GM23338 (cell line): ENCODE measurements around the gene C1orf185. TPM values are rescaled to one million over a fixed set of nuclear protein-coding genes. Genes with fewer than 3 reads are reported as not detected.

Experiments used
- ATAC-seq: fragments of 200-7000 bp; cut with Tn5 transposase; 3 replicates; pipeline ENCODE4 v1.9.1; 2020
- DNase-seq: peaks from one replicate; pipeline ENCODE4 v3.0.0-alpha.2; 2015; ENCODE audit warnings: low spot score
- H2AFZ ChIP-seq: fragments of 200-600 bp; sonication (generic); 2 replicates; pipeline ENCODE4 v1.8.0; 2016; ENCODE audit warnings: antibody characterized with exemption, mild to moderate bottlenecking, moderate library complexity
- H3F3A ChIP-seq: fragments of 200-600 bp; sonication (generic); replicated peaks from 2 replicates; pipeline ENCODE4 v1.8.0; 2017; ENCODE audit warnings: antibody characterized with exemption, mixed run types, low read depth
- H3K27ac ChIP-seq: fragments of 200-600 bp; sonication (generic); 2 replicates; pipeline ENCODE4 v1.6.1; 2016; ENCODE audit warnings: low read depth
- H3K27me3 ChIP-seq: fragments of 200-600 bp; sonication (generic); 2 replicates; pipeline ENCODE4 v1.8.0; 2016; ENCODE audit warnings: mild to moderate bottlenecking, mixed run types, moderate library complexity; ENCODE audit not compliant: insufficient read depth
- H3K36me3 ChIP-seq: fragments of 200-600 bp; sonication (generic); 2 replicates; pipeline ENCODE4 v1.8.0; 2016; ENCODE audit warnings: mild to moderate bottlenecking; ENCODE audit not compliant: insufficient read depth
- H3K4me1 ChIP-seq: fragments of 200-600 bp; sonication (generic); 2 replicates; pipeline ENCODE4 v1.8.0; 2016; ENCODE audit warnings: mild to moderate bottlenecking, moderate library complexity; ENCODE audit not compliant: insufficient read depth
- H3K4me2 ChIP-seq: fragments of 200-600 bp; sonication (generic); 2 replicates; pipeline ENCODE4 v1.7.1; 2017; ENCODE audit warnings: mixed run types
- H3K4me3 ChIP-seq: fragments of 200-600 bp; sonication (generic); 2 replicates; pipeline ENCODE4 v1.6.1; 2016; ENCODE audit warnings: mixed run types
- H3K79me2 ChIP-seq: fragments of 200-600 bp; sonication (generic); replicated peaks from 2 replicates; pipeline ENCODE4 v1.8.0; 2017; ENCODE audit warnings: mild to moderate bottlenecking; ENCODE audit not compliant: insufficient read depth
- H3K9me2 ChIP-seq: fragments of 200-600 bp; sonication (generic); 2 replicates; pipeline ENCODE4 v1.8.0; 2017; ENCODE audit not compliant: insufficient read depth
- H4K20me1 ChIP-seq: fragments of 200-600 bp; sonication (generic); replicated peaks from 2 replicates; pipeline ENCODE4 v1.8.0; 2017; ENCODE audit warnings: mild to moderate bottlenecking; ENCODE audit not compliant: insufficient read depth
- H3K27ac Mint-ChIP-seq: 2 replicates; pipeline ENCODE4 v1.8.0; 2020; ENCODE audit warnings: inconsistent platforms, mild to moderate bottlenecking, moderate library complexity, mixed read lengths
- H3K27me3 Mint-ChIP-seq: 3 replicates; pipeline ENCODE4 v1.8.0; 2022; ENCODE audit warnings: low read depth, mild to moderate bottlenecking, moderate library complexity, mixed read lengths, inconsistent platforms; ENCODE audit not compliant: insufficient read depth, poor library complexity
- H3K36me3 Mint-ChIP-seq: 3 replicates; pipeline ENCODE4 v1.8.0; 2021; ENCODE audit warnings: low read depth, mild to moderate bottlenecking, inconsistent platforms, moderate library complexity, mixed read lengths
- H3K4me1 Mint-ChIP-seq: 3 replicates; pipeline ENCODE4 v1.8.0; 2020; ENCODE audit warnings: mild to moderate bottlenecking, inconsistent platforms, mixed read lengths
- H3K4me3 Mint-ChIP-seq: 3 replicates; pipeline ENCODE4 v1.8.0; 2021; ENCODE audit warnings: moderate library complexity, mild to moderate bottlenecking, inconsistent platforms, mixed read lengths
- H3K9me3 Mint-ChIP-seq: 3 replicates; pipeline ENCODE4 v1.8.0; 2020; ENCODE audit warnings: moderate library complexity, mild to moderate bottlenecking, inconsistent platforms, mixed read lengths
- CREB1 ChIP-seq: fragments of 250-450 bp; sonication (Bioruptor Pico); IDR thresholded peaks from 2 replicates; pipeline ENCODE4 v1.5.0; 2020; ENCODE audit warnings: low read depth, mild to moderate bottlenecking, moderate library complexity
- CTCF ChIP-seq, 2 experiments: fragments of 200-600 bp in 1 of 2; sonication (generic) in 1 of 2; conservative IDR thresholded peaks; 2 replicates each; pipeline versions ENCODE4 v1.5.1 to v1.6.1; 2016 to 2017; ENCODE audit warnings: antibody characterized with exemption in 2 of 2, low read depth in 2 of 2, mild to moderate bottlenecking in 2 of 2, moderate library complexity in 1 of 2
- ETS1 ChIP-seq: IDR thresholded peaks from 2 replicates; pipeline ENCODE4 v1.6.1; 2016; ENCODE audit warnings: antibody characterized with exemption
- EZH2 ChIP-seq: fragments of 200-600 bp; sonication (generic); IDR thresholded peaks from one replicate; pipeline ENCODE4 v1.8.0; 2017; ENCODE audit warnings: antibody characterized with exemption, mild to moderate bottlenecking, low read depth; ENCODE audit not compliant: unreplicated experiment
- EZH2phosphoT487 ChIP-seq: fragments of 200-600 bp; sonication (generic); IDR thresholded peaks from one replicate; pipeline ENCODE4 v1.8.1; 2018; ENCODE audit warnings: antibody characterized with exemption; ENCODE audit not compliant: unreplicated experiment
- JUNB ChIP-seq: IDR thresholded peaks from one replicate; pipeline ENCODE4 v1.6.1; 2016; ENCODE audit warnings: antibody characterized with exemption; ENCODE audit not compliant: unreplicated experiment
- NANOG ChIP-seq: IDR thresholded peaks from 2 replicates; pipeline ENCODE4 v1.6.1; 2016; ENCODE audit warnings: antibody characterized with exemption, borderline replicate concordance
- POLR2AphosphoS5 ChIP-seq: IDR thresholded peaks from 2 replicates; pipeline ENCODE4 v1.6.1; 2016; ENCODE audit warnings: antibody characterized with exemption, low read depth
- REST ChIP-seq: IDR thresholded peaks from one replicate; pipeline ENCODE4 v1.6.1; 2018; ENCODE audit warnings: antibody characterized with exemption; ENCODE audit not compliant: unreplicated experiment
- STAT1 ChIP-seq: IDR thresholded peaks from one replicate; pipeline ENCODE4 v1.6.1; 2016; ENCODE audit warnings: antibody characterized with exemption; ENCODE audit not compliant: unreplicated experiment
- ZNF114 ChIP-seq: fragments of 250-450 bp; sonication (Bioruptor Pico); IDR thresholded peaks from 2 replicates; pipeline ENCODE4 v1.5.0; 2020; ENCODE audit warnings: mild to moderate bottlenecking, moderate library complexity
- ZNF331 ChIP-seq: fragments of 250-450 bp; sonication (Bioruptor Pico); IDR thresholded peaks from 2 replicates; pipeline ENCODE4 v1.5.0; 2020; ENCODE audit warnings: low read depth, mild to moderate bottlenecking, moderate library complexity
- ZNF462 ChIP-seq: fragments of 250-450 bp; sonication (Bioruptor Pico); IDR thresholded peaks from 2 replicates; pipeline ENCODE4 v1.5.0; 2020; ENCODE audit warnings: mild to moderate bottlenecking, moderate library complexity
- polyA plus RNA-seq: library from polyadenylated mRNA; unstranded; fragments of >200 nt; fragmentation: Nextera tagmentation; extraction: Ambion mirVana; gene quantifications from 2 replicates; pipeline ENCODE4 v1.2.1, GENCODE V29; 2016
- total RNA-seq: library from RNA; depleted of rRNA; stranded (reverse); fragments of >200 nt; shearing (Covaris generic); gene quantifications from 2 replicates; pipeline ENCODE4 v1.2.3, GENCODE V29; 2014

C1orf185 gene
- total and polyA plus RNA-seq, 2 experiments from 2014 or later: not detected

GRCh38 chr1:51070011-51070410, 32.0 kb upstream of the C1orf185 start:
- Histone ChIP-seq H2AFZ (no peak overlapping the region), H3K9me2 (0 out of 2 replicates have a peak, but pooled peaks cover 8% of the 10 kb centered on the region), H3K27me3 (no peaks in the 10 kb centered on the region), H3K4me2 (no peak overlapping the region), H4K20me1 (no peaks in the 10 kb centered on the region), H3K27ac (no peak overlapping the region), H3K4me1 (no peaks in the 10 kb centered on the region), H3K79me2 (no peaks in the 10 kb centered on the region), H3F3A (no peaks in the 10 kb centered on the region), H3K4me3 (no peak overlapping the region), H3K36me3 (no peaks in the 10 kb centered on the region)
- no peak for DNase-seq
- no peaks in the 10 kb centered on the region for H3K4me1 Mint-ChIP-seq
- no peaks in the 10 kb centered on the region for H3K36me3 Mint-ChIP-seq
- H3K27ac Mint-ChIP-seq: no peak overlapping the region
- H3K9me3 Mint-ChIP-seq: no peaks in the 10 kb centered on the region
- TF ChIP-seq CREB1 (no peak), REST (no peak), ZNF114 (CRISPR knock-in tag) (no peak), POLR2AphosphoS5 (no peak), JUNB (no peak), ETS1 (no peak), EZH2 (no peak), STAT1 (no peak), NANOG (no peak), ZNF462 (no peak), EZH2phosphoT487 (no peak), CTCF (conservative IDR thresholded peaks at IDR 0.05; ENCODE audit: low read depth in 2 of 2) (no peak), ZNF331 (CRISPR knock-in tag) (no peak)
- ATAC-seq: no peak
- H3K27me3 Mint-ChIP-seq: no peaks in the 10 kb centered on the region
- H3K4me3 Mint-ChIP-seq: no peak overlapping the region
